WTC11 (cell line): ENCODE data around the gene DOK4. TPM values are rescaled to one million over a fixed set of nuclear protein-coding genes. Genes with fewer than 3 reads are reported as not detected.
A peak's percentile ranks its signal among the peaks of the same experiment; 100 is the strongest.

Experiments used
- ATAC-seq: fragments of 200-7000 bp; cut with Tn5 transposase; 2 replicates; pipeline ENCODE4 v1.10.0; 2021; ENCODE audit warnings: mild to moderate bottlenecking, moderate library complexity
- CTCF ChIA-PET: fragments of 300-600 bp; sonication (Branson Sonifier 250); formaldehyde crosslinking; loops from one replicate; lab custom pipeline; 2021; ENCODE audit warnings: antibody characterized with exemption; lab: Charles Lee
- POLR2A ChIA-PET: fragments of 350-600 bp; sonication (Branson Sonifier 250); formaldehyde crosslinking; loops from one replicate; lab custom pipeline; 2021; ENCODE audit warnings: antibody characterized with exemption; lab: Charles Lee
- DNase-seq: peaks from one replicate; pipeline ENCODE4 v3.0.0; 2021; ENCODE audit warnings: low spot score
- H3K27ac Mint-ChIP-seq: 2 replicates; pipeline ENCODE4 v1.8.0; 2021; ENCODE audit warnings: mixed read lengths
- H3K27me3 Mint-ChIP-seq: 2 replicates; pipeline ENCODE4 v1.8.0; 2021; ENCODE audit warnings: low read depth, mild to moderate bottlenecking, moderate library complexity, mixed read lengths
- H3K36me3 Mint-ChIP-seq: 2 replicates; pipeline ENCODE4 v1.8.0; 2021; ENCODE audit warnings: mixed read lengths
- H3K4me1 Mint-ChIP-seq: 2 replicates; pipeline ENCODE4 v1.8.0; 2022; ENCODE audit warnings: mixed read lengths
- H3K4me3 Mint-ChIP-seq: 2 replicates; pipeline ENCODE4 v1.8.0; 2021; ENCODE audit warnings: mild to moderate bottlenecking, moderate library complexity, mixed read lengths
- H3K9me3 Mint-ChIP-seq: 2 replicates; pipeline ENCODE4 v1.8.0; 2021; ENCODE audit warnings: mixed read lengths
- E2F1 ChIP-seq: sonication (generic); formaldehyde crosslinking; IDR thresholded peaks from 2 replicates; pipeline ENCODE4 v1.8.0; 2022; ENCODE audit warnings: mild to moderate bottlenecking, missing genetic modification reagents
- E2F5 ChIP-seq: sonication (generic); formaldehyde crosslinking; IDR thresholded peaks from 2 replicates; pipeline ENCODE4 v1.8.1; 2022; ENCODE audit warnings: mild to moderate bottlenecking, moderate library complexity, missing genetic modification reagents
- FOXK1 ChIP-seq: sonication (generic); formaldehyde crosslinking; IDR thresholded peaks from 2 replicates; pipeline ENCODE4 v1.8.0; 2022; ENCODE audit warnings: mild to moderate bottlenecking, moderate library complexity, missing genetic modification reagents
- FOXP4 ChIP-seq: sonication (generic); formaldehyde crosslinking; IDR thresholded peaks from 2 replicates; pipeline ENCODE4 v1.8.0; 2022; ENCODE audit warnings: mild to moderate bottlenecking, missing genetic modification reagents
- GTF2I ChIP-seq: fragments of 250-450 bp; sonication (Bioruptor Pico); conservative IDR thresholded peaks from 2 replicates; pipeline ENCODE4 v1.4.0; 2021; ENCODE audit warnings: mild to moderate bottlenecking
- HMGA2 ChIP-seq: fragments of 250-450 bp; sonication (Bioruptor Pico); IDR thresholded peaks from 2 replicates; pipeline ENCODE4 v1.4.0; 2021; ENCODE audit warnings: mild to moderate bottlenecking, moderate library complexity
- IRF2 ChIP-seq: sonication (generic); formaldehyde crosslinking; IDR thresholded peaks from 2 replicates; pipeline ENCODE4 v1.8.0; 2022; ENCODE audit warnings: low read depth, missing genetic modification reagents, borderline replicate concordance
- MAX ChIP-seq: sonication (generic); formaldehyde crosslinking; IDR thresholded peaks from 2 replicates; pipeline ENCODE4 v1.8.0; 2022; ENCODE audit warnings: mild to moderate bottlenecking, missing genetic modification reagents
- OVOL2 ChIP-seq: fragments of 250-450 bp; sonication (Bioruptor Pico); IDR thresholded peaks from 2 replicates; pipeline ENCODE4 v1.9.0; 2021; ENCODE audit warnings: mild to moderate bottlenecking, borderline replicate concordance
- PRDM15 ChIP-seq: sonication (generic); formaldehyde crosslinking; IDR thresholded peaks from 2 replicates; pipeline ENCODE4 v1.8.0; 2022; ENCODE audit warnings: missing genetic modification reagents
- SMAD3 ChIP-seq: sonication (generic); formaldehyde crosslinking; IDR thresholded peaks from 2 replicates; pipeline ENCODE4 v1.8.0; 2022; ENCODE audit warnings: missing genetic modification reagents, mild to moderate bottlenecking, borderline replicate concordance
- SP1 ChIP-seq: sonication (generic); formaldehyde crosslinking; conservative IDR thresholded peaks from 2 replicates; pipeline ENCODE4 v1.8.1; 2022; ENCODE audit warnings: missing genetic modification reagents
- TEAD4 ChIP-seq: sonication (generic); formaldehyde crosslinking; IDR thresholded peaks from 2 replicates; pipeline ENCODE4 v1.8.0; 2022; ENCODE audit warnings: mild to moderate bottlenecking, missing genetic modification reagents
- USF2 ChIP-seq: sonication (generic); formaldehyde crosslinking; IDR thresholded peaks from 2 replicates; pipeline ENCODE4 v1.8.1; 2023; ENCODE audit warnings: mild to moderate bottlenecking, missing genetic modification reagents, moderate library complexity
- ZBTB21 ChIP-seq: sonication (generic); formaldehyde crosslinking; IDR thresholded peaks from 2 replicates; pipeline ENCODE4 v1.8.1; 2023; ENCODE audit warnings: mild to moderate bottlenecking, missing genetic modification reagents, borderline replicate concordance
- ZNF317 ChIP-seq: sonication (generic); formaldehyde crosslinking; IDR thresholded peaks from 2 replicates; pipeline ENCODE4 v1.8.1; 2023; ENCODE audit warnings: low read depth, mild to moderate bottlenecking, moderate library complexity, missing genetic modification reagents, borderline replicate concordance
- ZNF396 ChIP-seq: fragments of 250-450 bp; sonication (Bioruptor Pico); IDR thresholded peaks from 2 replicates; pipeline ENCODE4 v1.8.0; 2021; ENCODE audit warnings: mild to moderate bottlenecking, moderate library complexity, borderline replicate concordance
- ZNF423 ChIP-seq: fragments of 250-450 bp; sonication (Bioruptor Pico); IDR thresholded peaks from 2 replicates; pipeline ENCODE4 v2.1.2; 2022; ENCODE audit warnings: mild to moderate bottlenecking, moderate library complexity
- total RNA-seq: library from RNA; stranded (reverse); gene quantifications from 3 replicates; pipeline ENCODE4 v1.2.3, GENCODE V29; 2021

The DOK4 gene
- total RNA-seq, 1 experiment from 2014 or later = 25.0 TPM

- H3K4me1 Mint-ChIP-seq = peaks cover 13% of the 10 kb centered on the region; the same call in 1 of the 2 replicates
- CTCF ChIA-PET = interaction anchor here (1.1 to 5.8 kb wide), 3 partner anchors 38 to 53 kb away, joined by 4 to 80 read pairs (median 5); partner anchors contain the start of gene POLR2C
- peak; percentile 38 for ATAC-seq
- no peaks in the 10 kb centered on the region for H3K9me3 Mint-ChIP-seq
- TF ChIP-seq SMAD3 (CRISPR knock-in tag) = no peak
- TF ChIP-seq, all 79 proteins: peak for 0
- no peaks in the 10 kb centered on the region for H3K27me3 Mint-ChIP-seq
- no peak for DNase-seq
- H3K36me3 Mint-ChIP-seq = no peaks in the 10 kb centered on the region
- no peak overlapping the region for H3K27ac Mint-ChIP-seq
- POLR2A ChIA-PET = no interaction called here
- no peak overlapping the region for H3K4me3 Mint-ChIP-seq
Measured at GRCh38 chr16:57514791-57515600, 28.7 kb upstream of the DOK4 start.

- ATAC-seq = no peak
- H3K36me3 Mint-ChIP-seq = no peaks in the 10 kb centered on the region
- no peaks in the 10 kb centered on the region for H3K27me3 Mint-ChIP-seq
- TF ChIP-seq ZNF317 (no peak), PRDM15 (CRISPR knock-in tag) (no peak), FOXK1 (no peak), ZNF423 (CRISPR knock-in tag) (no peak), OVOL2 (CRISPR knock-in tag) (no peak), ZBTB21 (no peak), GTF2I (no peak), SP1 (CRISPR knock-in tag) (no peak), TEAD4 (CRISPR knock-in tag) (no peak), HMGA2 (CRISPR knock-in tag) (no peak), MAX (no peak), FOXP4 (CRISPR knock-in tag) (no peak), IRF2 (no peak), USF2 (no peak), E2F1 (no peak), E2F5 (no peak), ZNF396 (CRISPR knock-in tag) (no peak)
- TF ChIP-seq, all 79 proteins: peak for 0
- Mint-ChIP-seq H3K9me3 (no peaks in the 10 kb centered on the region), H3K4me1 (peaks cover 13% of the 10 kb centered on the region; the same call in 1 of the 2 replicates), H3K4me3 (no peak overlapping the region), H3K27ac (no peak overlapping the region)
- DNase-seq = no peak
- CTCF ChIA-PET = interaction anchor here (1.1 to 1.3 kb wide), 2 partner anchors 38 to 52 kb away, joined by 4 to 5 read pairs; partner anchors contain the start of gene POLR2C
- POLR2A ChIA-PET = no interaction called here
Measured at GRCh38 chr16:57514371-57514770, 28.1 kb upstream of the DOK4 start.
